Fibroblast of peridontal ligament (primary cell): ENCODE data around the gene HTT.

ENCODE experiments used
- DNase-seq: peaks from one replicate; pipeline ENCODE4 v3.0.0-alpha.2; 2010; ENCODE audit errors: extremely low read depth

Gene HTT

DNA sequence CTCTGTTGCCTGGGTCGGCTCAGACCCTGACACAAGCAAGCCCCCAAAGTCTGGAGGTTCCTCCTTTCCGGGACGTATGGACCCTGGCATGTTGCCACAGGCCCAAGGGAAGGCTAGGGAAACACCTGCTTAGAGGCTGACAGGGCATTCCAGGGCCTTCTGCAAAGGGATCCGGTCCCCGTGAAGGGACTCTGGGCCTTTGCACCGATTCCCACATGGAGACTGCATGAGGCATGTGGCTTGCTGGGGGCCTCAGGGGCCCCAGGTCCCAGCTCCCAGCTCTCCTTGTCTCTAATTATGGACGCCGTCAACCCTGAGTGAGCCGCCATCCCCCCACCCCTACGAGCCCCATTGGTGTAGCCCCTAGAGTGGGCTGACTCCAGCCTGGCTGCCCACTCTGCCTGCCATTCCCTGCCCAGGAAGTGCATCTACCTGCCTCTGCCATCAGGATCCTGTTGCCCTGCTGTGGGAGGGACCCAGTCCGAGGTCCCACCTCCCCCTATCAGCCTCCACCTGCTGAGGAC is 214.2 kb downstream of the HTT start:
- DNase-seq, result no peak

DNA sequence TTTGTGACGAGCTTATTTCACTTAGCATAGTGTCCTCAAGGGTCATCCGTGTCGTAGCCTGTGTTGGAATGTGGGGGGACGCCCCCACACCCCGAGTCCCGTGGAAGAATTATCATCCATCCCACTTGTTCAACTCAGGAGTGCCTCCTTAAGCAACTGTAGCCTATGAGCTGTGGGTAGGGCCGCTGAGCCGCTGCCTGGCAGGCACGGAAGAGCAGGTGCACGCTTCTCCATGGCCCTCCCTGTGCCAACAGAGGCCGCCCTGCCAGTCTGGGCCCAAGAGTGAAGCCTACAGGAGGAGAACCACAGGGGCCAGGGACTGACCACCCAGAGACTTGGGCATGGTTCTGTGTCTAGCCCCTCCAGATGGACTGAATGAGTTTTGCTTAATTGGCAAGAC is 216.0 kb downstream of the HTT start:
- no peak for DNase-seq

GRCh38 chr4:3290889-3291321 is 216.4 kb downstream of the HTT start:
- no peak for DNase-seq

- no peak for DNase-seq
Measured at GRCh38 chr4:3291411-3291968, 217.0 kb downstream of the HTT start.

GRCh38 chr4:3291969-3292570 is 217.6 kb downstream of the HTT start:
- peak; percentile 27 for DNase-seq

GRCh38 chr4:3292571-3293400 is 218.3 kb downstream of the HTT start, which contains the start of gene RGS12:
Gene RGS12, plus strand, starts transcription at chr4:3293021. Its CDS starts 23,150 bp downstream, at chr4:3316171.
- peak; percentile 86 for DNase-seq
